A549 (cell line): ENCODE results near the gene DMC1.

ENCODE experiments used
- EHMT2 ChIP-seq: fragments of 200-600 bp; sonication (generic); IDR thresholded peaks from 2 replicates; pipeline ENCODE4 v1.6.1; 2016; ENCODE audit warnings: antibody characterized with exemption, low read depth, mild to moderate bottlenecking, moderate library complexity
- TF ChIP-seq, protein P1 (sequence below): fragments of >200 bp; sonication (Bioruptor Twin); formaldehyde crosslinking; IDR thresholded peaks from 3 replicates; pipeline ENCODE4 v1.5.1; 2016

- TF ChIP-seq, protein P1, sequence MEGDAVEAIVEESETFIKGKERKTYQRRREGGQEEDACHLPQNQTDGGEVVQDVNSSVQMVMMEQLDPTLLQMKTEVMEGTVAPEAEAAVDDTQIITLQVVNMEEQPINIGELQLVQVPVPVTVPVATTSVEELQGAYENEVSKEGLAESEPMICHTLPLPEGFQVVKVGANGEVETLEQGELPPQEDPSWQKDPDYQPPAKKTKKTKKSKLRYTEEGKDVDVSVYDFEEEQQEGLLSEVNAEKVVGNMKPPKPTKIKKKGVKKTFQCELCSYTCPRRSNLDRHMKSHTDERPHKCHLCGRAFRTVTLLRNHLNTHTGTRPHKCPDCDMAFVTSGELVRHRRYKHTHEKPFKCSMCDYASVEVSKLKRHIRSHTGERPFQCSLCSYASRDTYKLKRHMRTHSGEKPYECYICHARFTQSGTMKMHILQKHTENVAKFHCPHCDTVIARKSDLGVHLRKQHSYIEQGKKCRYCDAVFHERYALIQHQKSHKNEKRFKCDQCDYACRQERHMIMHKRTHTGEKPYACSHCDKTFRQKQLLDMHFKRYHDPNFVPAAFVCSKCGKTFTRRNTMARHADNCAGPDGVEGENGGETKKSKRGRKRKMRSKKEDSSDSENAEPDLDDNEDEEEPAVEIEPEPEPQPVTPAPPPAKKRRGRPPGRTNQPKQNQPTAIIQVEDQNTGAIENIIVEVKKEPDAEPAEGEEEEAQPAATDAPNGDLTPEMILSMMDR, result no peak
- TF ChIP-seq EHMT2, result no peak
Measured at GRCh38 chr22:38510416-38510970, 59.5 kb downstream of the DMC1 start.
